CD4-positive, alpha-beta T cell (primary cell): ENCODE results near the gene FRMD3. TPM values are rescaled to one million over a fixed set of nuclear protein-coding genes. Genes with fewer than 3 reads are reported as not detected.
A peak's percentile ranks its signal among the peaks of the same experiment; 100 is the strongest.

ENCODE experiments used
- ATAC-seq: fragments of 200-7000 bp; cut with Tn5 transposase; one replicate; pipeline ENCODE4 v1.10.0; 2022; ENCODE audit warnings: mild to moderate bottlenecking; ENCODE audit not compliant: poor library complexity
- CTCF ChIA-PET: fragments of 350-600 bp; sonication (Branson Sonifier 250); formaldehyde crosslinking; loops from one replicate; lab custom pipeline; 2021; ENCODE audit warnings: antibody characterized with exemption, inconsistent platforms; lab: Charles Lee
- POLR2A ChIA-PET: fragments of 350-600 bp; sonication (Branson Sonifier 250); formaldehyde crosslinking; loops from one replicate; lab custom pipeline; 2021; ENCODE audit warnings: antibody characterized with exemption, inconsistent platforms; lab: Charles Lee
- DNase-seq, 14 experiments: peaks; one replicate each; pipeline ENCODE4 v3.0.0-alpha.2; 2013 to 2020; ENCODE audit warnings: mixed read lengths in 2 of 14
- H3K27ac ChIP-seq, 2 donors: one replicate each; pipeline versions ENCODE4 v1.5.1 to v1.7.0; 2013; ENCODE audit warnings: low read length in 2 of 2, low read depth in 1 of 2, mild to moderate bottlenecking in 1 of 2
- H3K27me3 ChIP-seq, 2 experiments: 1 replicate in 1 of 2; 2 replicates in 1 of 2; pipeline versions ENCODE4 v1.6.1 to v1.7.0; 2013; ENCODE audit warnings: low read length in 2 of 2, control low read depth in 1 of 2, mild to moderate bottlenecking in 1 of 2, moderate library complexity in 1 of 2; ENCODE audit not compliant: insufficient read depth in 2 of 2, control insufficient read depth in 1 of 2
- H3K36me3 ChIP-seq: one replicate; pipeline ENCODE4 v1.6.1; 2013; ENCODE audit warnings: low read length, control low read depth; ENCODE audit not compliant: insufficient read depth
- H3K4me1 ChIP-seq: one replicate; pipeline ENCODE4 v1.6.1; 2013; ENCODE audit warnings: low read length, control low read depth; ENCODE audit not compliant: insufficient read depth
- H3K4me3 ChIP-seq: one replicate; pipeline ENCODE4 v1.5.1; 2013; ENCODE audit warnings: mild to moderate bottlenecking, low read length, moderate library complexity
- H3K9me3 ChIP-seq, 2 experiments: 1 replicate in 1 of 2; 2 replicates in 1 of 2; pipeline versions ENCODE4 v1.6.1 to v1.7.0; 2013; ENCODE audit warnings: low read length in 2 of 2, mild to moderate bottlenecking in 2 of 2, control low read depth in 1 of 2, moderate library complexity in 1 of 2; ENCODE audit not compliant: control insufficient read depth in 1 of 2, insufficient read depth in 1 of 2
- H3K27ac Mint-ChIP-seq: one replicate; pipeline ENCODE4 v1.8.0; 2020; ENCODE audit warnings: mixed read lengths
- H3K27me3 Mint-ChIP-seq: one replicate; pipeline ENCODE4 v1.8.0; 2021; ENCODE audit warnings: mixed read lengths
- H3K36me3 Mint-ChIP-seq: one replicate; pipeline ENCODE4 v1.8.0; 2021; ENCODE audit warnings: low read depth, mixed read lengths
- H3K4me1 Mint-ChIP-seq: one replicate; pipeline ENCODE4 v1.8.0; 2021; ENCODE audit warnings: low read depth, mixed read lengths
- H3K4me3 Mint-ChIP-seq: one replicate; pipeline ENCODE4 v1.8.0; 2020; ENCODE audit warnings: mild to moderate bottlenecking, mixed read lengths
- H3K9me3 Mint-ChIP-seq: one replicate; pipeline ENCODE4 v1.8.0; 2020; ENCODE audit warnings: mixed read lengths
- intact Hi-C, 2 experiments: fragments of 100-400 bp; cut with DNase I in 1 of 2; cut with micrococcal nuclease in 1 of 2; formaldehyde crosslinking; loops; one replicate each; pipeline versions ENCODE4 v1.15.1 to v1.9.0; 2023 to 2025; cut with DNase I, micrococcal nuclease
- total RNA-seq, 174 experiments: library from RNA in 2 of 174; stranded (reverse) in 2 of 174; gene quantifications; one replicate each; pipeline ENCODE4 v1.2.3 and lab custom pipeline; 2021 to 2026
- TF ChIP-seq, protein P1 (sequence below): fragments of 200-600 bp; IDR thresholded peaks from one replicate; pipeline ENCODE4 v1.8.0; 2022; ENCODE audit warnings: antibody characterized with exemption, mild to moderate bottlenecking

The FRMD3 gene
- total RNA-seq, 2 experiments from 2014 or later, result 0.53 to 1.0 TPM

DNA sequence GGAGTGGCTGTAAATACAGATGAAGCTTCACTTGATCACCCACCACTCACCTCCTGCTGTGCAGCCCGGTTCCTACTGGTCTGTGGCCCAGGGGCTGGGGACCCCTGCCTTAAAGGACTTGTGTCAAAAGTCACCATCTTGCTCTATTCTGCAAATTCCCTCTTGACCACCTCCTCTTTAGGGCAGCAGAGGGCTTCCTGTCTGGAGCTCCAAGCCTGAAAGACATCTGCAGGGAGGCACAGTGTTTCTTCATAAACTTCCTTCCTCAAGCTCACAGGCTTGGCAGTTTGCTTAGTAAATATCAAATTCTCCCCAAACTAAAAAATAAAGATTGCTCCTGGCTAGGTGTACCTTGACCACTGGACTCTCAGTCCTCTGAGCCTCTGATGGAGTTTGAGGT, 104.4 kb downstream of the FRMD3 start:
- H3K4me3 Mint-ChIP-seq, result no peak overlapping the region
- TF ChIP-seq, protein P1, sequence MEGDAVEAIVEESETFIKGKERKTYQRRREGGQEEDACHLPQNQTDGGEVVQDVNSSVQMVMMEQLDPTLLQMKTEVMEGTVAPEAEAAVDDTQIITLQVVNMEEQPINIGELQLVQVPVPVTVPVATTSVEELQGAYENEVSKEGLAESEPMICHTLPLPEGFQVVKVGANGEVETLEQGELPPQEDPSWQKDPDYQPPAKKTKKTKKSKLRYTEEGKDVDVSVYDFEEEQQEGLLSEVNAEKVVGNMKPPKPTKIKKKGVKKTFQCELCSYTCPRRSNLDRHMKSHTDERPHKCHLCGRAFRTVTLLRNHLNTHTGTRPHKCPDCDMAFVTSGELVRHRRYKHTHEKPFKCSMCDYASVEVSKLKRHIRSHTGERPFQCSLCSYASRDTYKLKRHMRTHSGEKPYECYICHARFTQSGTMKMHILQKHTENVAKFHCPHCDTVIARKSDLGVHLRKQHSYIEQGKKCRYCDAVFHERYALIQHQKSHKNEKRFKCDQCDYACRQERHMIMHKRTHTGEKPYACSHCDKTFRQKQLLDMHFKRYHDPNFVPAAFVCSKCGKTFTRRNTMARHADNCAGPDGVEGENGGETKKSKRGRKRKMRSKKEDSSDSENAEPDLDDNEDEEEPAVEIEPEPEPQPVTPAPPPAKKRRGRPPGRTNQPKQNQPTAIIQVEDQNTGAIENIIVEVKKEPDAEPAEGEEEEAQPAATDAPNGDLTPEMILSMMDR, result no peak
- intact Hi-C loops, result no loop called here
- H3K27ac Mint-ChIP-seq, result no peak overlapping the region
- CTCF ChIA-PET, result no interaction called here
- POLR2A ChIA-PET, result no interaction called here
- Histone ChIP-seq H3K27ac (no peak overlapping the region), H3K4me1 (no peaks in the 10 kb centered on the region), H3K4me3 (no peak overlapping the region), H3K9me3 (no peaks in the 10 kb centered on the region), H3K27me3 (no peaks in the 10 kb centered on the region), H3K36me3 (no peaks in the 10 kb centered on the region)
- no peaks in the 10 kb centered on the region for H3K4me1 Mint-ChIP-seq
- no peaks in the 10 kb centered on the region for H3K27me3 Mint-ChIP-seq
- ATAC-seq, result no peak
- H3K9me3 Mint-ChIP-seq, result no peaks in the 10 kb centered on the region
- no peaks in the 10 kb centered on the region for H3K36me3 Mint-ChIP-seq
- DNase-seq, result no peak

DNA sequence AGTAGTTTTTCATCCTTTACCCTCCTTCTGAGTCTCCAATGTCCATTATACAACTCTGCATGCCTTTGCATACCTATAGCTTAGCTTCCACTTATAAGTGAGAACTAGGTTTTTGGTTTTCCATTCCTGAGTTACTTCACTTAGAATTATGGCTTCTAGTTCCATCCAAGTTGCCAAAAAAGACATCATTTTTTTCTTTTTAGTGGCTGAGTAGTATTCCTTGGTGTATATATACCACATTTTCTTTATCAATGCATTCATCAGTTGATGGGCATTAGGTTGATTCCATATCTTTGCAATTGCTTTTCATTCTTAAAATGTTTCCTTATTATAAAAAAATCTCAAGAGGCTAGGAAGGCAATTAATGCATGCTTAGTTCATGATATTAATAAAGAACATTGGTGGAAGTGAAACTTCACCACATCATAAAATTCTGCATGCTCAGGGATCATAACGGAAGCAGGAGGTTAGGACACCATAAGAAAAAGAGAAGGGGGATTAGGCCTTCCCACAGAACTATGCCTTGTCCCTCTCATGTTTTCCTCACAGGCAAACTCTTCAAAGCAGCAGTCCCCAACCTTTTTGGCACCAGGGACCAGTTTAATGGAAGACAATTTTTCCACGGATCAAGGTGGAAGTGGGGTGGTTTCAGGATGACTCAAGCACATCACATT, 105.2 kb downstream of the FRMD3 start:
- no peak for ATAC-seq
- ChIA-PET CTCF (interaction anchor here (0.6 kb wide), 1 partner anchor 12 kb away, joined by 4 read pairs; no protein-coding TSS in a partner anchor), POLR2A (no interaction called here)
- H3K4me1 ChIP-seq, result no peaks in the 10 kb centered on the region
- no peak overlapping the region for H3K4me3 Mint-ChIP-seq
- no peaks in the 10 kb centered on the region for H3K36me3 Mint-ChIP-seq
- H3K36me3 ChIP-seq, result no peaks in the 10 kb centered on the region
- TF ChIP-seq, protein P1, result no peak
- H3K27me3 Mint-ChIP-seq, result no peaks in the 10 kb centered on the region
- no peaks in the 10 kb centered on the region for H3K9me3 Mint-ChIP-seq
- H3K27ac Mint-ChIP-seq, result no peak overlapping the region
- intact Hi-C loops, result no loop called here
- DNase-seq, result peak in 1 of 14 experiments; percentile 0
- no peak overlapping the region for H3K4me3 ChIP-seq
- H3K4me1 Mint-ChIP-seq, result no peaks in the 10 kb centered on the region
- no peak overlapping the region for H3K27ac ChIP-seq
- H3K27me3 ChIP-seq, result no peaks in the 10 kb centered on the region
- no peaks in the 10 kb centered on the region for H3K9me3 ChIP-seq

DNA sequence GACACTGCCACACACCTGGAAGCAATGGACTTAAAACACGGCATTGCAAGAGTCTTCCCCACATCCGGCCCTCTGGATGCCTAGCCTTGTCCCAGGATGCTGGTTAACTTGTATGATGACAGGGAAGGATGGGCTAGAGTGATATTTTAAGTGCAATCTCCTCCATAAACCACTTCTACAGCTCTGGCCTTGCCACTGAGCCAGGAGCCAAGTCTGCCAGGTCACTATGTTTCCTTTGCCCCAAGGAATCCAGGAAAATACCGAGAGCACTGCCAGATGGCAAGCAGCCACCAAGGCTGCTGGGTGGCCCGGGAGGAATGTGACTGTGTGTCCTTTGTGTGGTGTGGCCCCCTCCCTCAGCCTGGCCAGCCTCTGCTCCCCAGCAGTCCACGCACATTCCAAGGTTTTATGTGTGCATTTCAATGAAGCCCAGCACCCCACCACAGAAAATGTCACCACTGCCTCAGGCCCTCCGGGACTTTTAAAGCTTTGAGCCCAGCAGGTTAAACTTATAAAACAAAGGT, 106.0 kb downstream of the FRMD3 start:
- Histone ChIP-seq H3K27me3 (no peaks in the 10 kb centered on the region), H3K9me3 (no peaks in the 10 kb centered on the region), H3K4me3 (no peak overlapping the region), H3K27ac (no peak overlapping the region), H3K4me1 (no peaks in the 10 kb centered on the region), H3K36me3 (no peaks in the 10 kb centered on the region)
- Mint-ChIP-seq H3K9me3 (no peaks in the 10 kb centered on the region), H3K36me3 (no peaks in the 10 kb centered on the region), H3K27me3 (no peaks in the 10 kb centered on the region), H3K27ac (no peak overlapping the region), H3K4me1 (no peaks in the 10 kb centered on the region), H3K4me3 (no peak overlapping the region)
- POLR2A ChIA-PET, result no interaction called here
- no peak for DNase-seq
- CTCF ChIA-PET, result no interaction called here
- intact Hi-C loops, result no loop called here
- TF ChIP-seq, protein P1, result no peak
- ATAC-seq, result no peak
